Activated CD4-positive, alpha-beta memory T cell treated with anti-CD3 and anti-CD28 coated beads for 36 hours (primary cell): ENCODE results near the gene ATP8A2. TPM values are rescaled to one million over a fixed set of nuclear protein-coding genes. Genes with fewer than 3 reads are reported as not detected.

Experiments used
- CTCF ChIA-PET: fragments of 350-600 bp; sonication (Branson Sonifier 250); formaldehyde crosslinking; loops from one replicate; lab custom pipeline; 2021; ENCODE audit warnings: antibody characterized with exemption, inconsistent platforms; lab: Charles Lee
- POLR2A ChIA-PET: fragments of 350-600 bp; sonication (Branson Sonifier 250); formaldehyde crosslinking; loops from one replicate; lab custom pipeline; 2021; ENCODE audit warnings: antibody characterized with exemption; lab: Charles Lee
- DNase-seq: peaks from one replicate; pipeline ENCODE4 v3.0.0-alpha.2; 2020
- H3K27ac Mint-ChIP-seq: one replicate; pipeline ENCODE4 v1.8.0; 2021; ENCODE audit warnings: mixed read lengths
- H3K27me3 Mint-ChIP-seq: one replicate; pipeline ENCODE4 v1.8.0; 2021; ENCODE audit warnings: mixed read lengths
- H3K36me3 Mint-ChIP-seq: one replicate; pipeline ENCODE4 v1.8.0; 2021; ENCODE audit warnings: mixed read lengths
- H3K4me1 Mint-ChIP-seq: one replicate; pipeline ENCODE4 v1.8.0; 2021; ENCODE audit warnings: low read depth, mixed read lengths
- H3K4me3 Mint-ChIP-seq: one replicate; pipeline ENCODE4 v1.8.0; 2021; ENCODE audit warnings: mild to moderate bottlenecking, mixed read lengths
- H3K9me3 Mint-ChIP-seq: one replicate; pipeline ENCODE4 v1.8.0; 2021; ENCODE audit warnings: mixed read lengths
- intact Hi-C: fragments of 100-400 bp; cut with micrococcal nuclease; formaldehyde crosslinking; loops from one replicate; pipeline ENCODE4 v1.15.1; 2023
- total RNA-seq, 2 experiments: library from RNA; stranded (reverse); gene quantifications; one replicate each; pipeline ENCODE4 v1.2.3, GENCODE V29; 2021

Gene ATP8A2
- total RNA-seq, 2 experiments from 2014 or later, result 0.22 to 0.29 TPM

DNA sequence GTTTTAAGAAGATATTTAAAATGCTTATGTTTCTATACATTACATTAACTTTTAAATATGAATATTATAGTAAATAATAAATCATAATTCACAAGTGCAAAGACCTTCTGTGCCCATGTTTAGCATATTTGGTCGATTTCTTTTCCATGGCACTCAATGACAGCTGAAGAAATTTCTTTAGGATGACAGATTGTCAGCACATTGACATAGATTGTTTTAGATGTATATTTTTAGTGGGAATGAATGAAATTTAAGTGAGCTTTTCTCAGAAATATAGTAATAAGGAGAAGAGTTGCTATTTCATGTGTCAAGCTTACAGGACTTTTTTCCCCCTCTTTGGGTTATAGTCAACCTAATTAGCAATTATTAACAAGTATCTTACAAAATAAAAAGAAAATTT lies 423.5 kb downstream of the ATP8A2 start:
- Mint-ChIP-seq H3K4me3 (no peak overlapping the region), H3K27me3 (no peaks in the 10 kb centered on the region), H3K9me3 (no peaks in the 10 kb centered on the region), H3K27ac (no peak overlapping the region), H3K36me3 (no peaks in the 10 kb centered on the region), H3K4me1 (no peaks in the 10 kb centered on the region)
- intact Hi-C loops, result no loop called here
- ChIA-PET CTCF (no interaction called here), POLR2A (interaction anchor here (0.6 kb wide), 1 partner anchor 212 kb away, joined by 3 read pairs; no protein-coding TSS in a partner anchor)
- DNase-seq, result no peak

DNA sequence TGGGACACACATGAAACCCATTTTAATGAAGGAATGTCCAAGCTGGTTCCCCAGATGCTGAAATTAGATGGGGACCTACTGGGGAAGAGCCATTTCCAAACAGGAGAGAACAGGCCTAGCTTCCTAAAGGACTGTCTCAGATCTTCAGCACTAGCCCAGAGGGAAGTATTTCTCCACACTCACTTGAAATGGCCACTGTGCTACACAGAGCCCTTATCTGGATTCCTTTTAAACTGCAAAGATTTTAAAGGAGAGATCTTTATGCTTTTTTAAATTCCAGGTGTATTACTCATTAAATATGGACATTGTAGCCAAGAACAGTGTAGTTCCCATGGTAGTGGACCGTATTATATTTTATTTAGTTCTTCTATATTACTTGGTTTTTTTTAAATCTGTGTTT lies 424.7 kb downstream of the ATP8A2 start:
- no peaks in the 10 kb centered on the region for H3K36me3 Mint-ChIP-seq
- H3K27ac Mint-ChIP-seq, result no peak overlapping the region
- H3K4me1 Mint-ChIP-seq, result no peaks in the 10 kb centered on the region
- POLR2A ChIA-PET, result no interaction called here
- H3K4me3 Mint-ChIP-seq, result no peak overlapping the region
- intact Hi-C loops, result no loop called here
- CTCF ChIA-PET, result no interaction called here
- no peaks in the 10 kb centered on the region for H3K9me3 Mint-ChIP-seq
- H3K27me3 Mint-ChIP-seq, result peaks cover 2% of the 10 kb centered on the region
- DNase-seq, result no peak

DNA sequence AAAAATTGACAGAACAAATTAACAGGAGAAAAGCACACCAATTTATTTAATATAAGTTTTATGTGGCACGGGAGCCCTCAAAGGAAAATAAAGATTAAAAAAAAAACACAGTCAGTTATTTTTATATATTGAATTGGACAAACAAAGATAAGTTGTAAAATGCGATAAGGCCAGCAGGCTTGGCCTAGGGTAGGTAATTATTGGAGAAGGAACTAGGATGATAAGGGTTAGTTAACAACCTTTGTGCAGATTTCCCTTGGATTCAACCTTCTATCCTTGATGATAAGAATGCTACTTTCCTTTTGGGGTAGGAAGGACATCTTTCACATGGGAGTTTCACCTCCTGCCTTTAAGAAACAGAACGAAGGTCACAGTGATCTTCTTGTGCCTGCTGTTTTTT lies 427.2 kb downstream of the ATP8A2 start:
- Mint-ChIP-seq H3K9me3 (peaks cover 4% of the 10 kb centered on the region), H3K27me3 (peaks cover 14% of the 10 kb centered on the region), H3K27ac (no peak overlapping the region), H3K36me3 (no peaks in the 10 kb centered on the region), H3K4me1 (no peaks in the 10 kb centered on the region), H3K4me3 (no peak overlapping the region)
- no peak for DNase-seq
- ChIA-PET CTCF (no interaction called here), POLR2A (no interaction called here)
- intact Hi-C loops, result no loop called here

DNA sequence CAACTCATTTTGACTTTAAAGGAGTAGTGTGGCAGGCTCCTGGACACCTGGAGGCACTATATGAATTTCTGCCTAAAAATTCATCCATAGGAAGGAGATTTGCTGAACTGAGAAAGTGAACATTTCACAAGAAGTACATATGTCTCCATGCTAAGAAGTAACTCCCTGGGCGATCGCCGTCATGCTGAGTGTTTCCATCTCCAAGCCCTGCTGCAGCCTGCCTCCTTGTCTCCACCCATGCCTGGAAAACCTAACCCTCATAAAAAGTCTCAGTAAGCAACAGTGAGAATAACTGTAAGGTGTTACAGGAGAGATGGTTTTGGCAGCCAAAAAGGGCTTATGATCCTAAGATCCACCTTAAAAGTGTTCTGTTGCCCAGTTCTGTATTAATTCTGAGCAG lies 428.7 kb downstream of the ATP8A2 start:
- ChIA-PET CTCF (no interaction called here), POLR2A (no interaction called here)
- DNase-seq, result no peak
- no peaks in the 10 kb centered on the region for H3K4me1 Mint-ChIP-seq
- H3K4me3 Mint-ChIP-seq, result no peak overlapping the region
- H3K36me3 Mint-ChIP-seq, result no peaks in the 10 kb centered on the region
- H3K27me3 Mint-ChIP-seq, result peaks cover 14% of the 10 kb centered on the region
- H3K9me3 Mint-ChIP-seq, result peaks cover 4% of the 10 kb centered on the region
- intact Hi-C loops, result no loop called here
- no peak overlapping the region for H3K27ac Mint-ChIP-seq

DNA sequence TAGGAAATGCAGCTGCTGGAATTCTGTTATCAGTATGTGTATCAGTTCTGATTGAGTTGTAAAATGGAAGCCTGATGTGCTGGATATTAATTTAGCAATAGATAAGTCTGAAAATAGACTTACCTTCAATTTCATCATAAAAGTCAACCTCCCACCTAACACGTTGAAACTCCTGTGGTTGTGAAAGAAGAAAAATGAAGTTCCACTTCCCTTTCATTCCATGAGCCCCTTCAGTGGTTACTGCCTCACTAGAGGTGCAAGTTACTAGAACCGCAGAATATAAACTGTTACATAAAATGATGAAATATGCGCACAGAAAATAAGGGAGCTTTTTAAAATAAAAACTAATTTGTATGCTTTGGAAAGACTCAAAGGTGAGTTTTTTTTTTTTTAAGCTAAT lies 430.8 kb downstream of the ATP8A2 start:
- DNase-seq, result no peak
- no peak overlapping the region for H3K4me3 Mint-ChIP-seq
- H3K4me1 Mint-ChIP-seq, result peaks cover 9% of the 10 kb centered on the region
- H3K27me3 Mint-ChIP-seq, result peaks cover 15% of the 10 kb centered on the region
- H3K9me3 Mint-ChIP-seq, result peaks cover 14% of the 10 kb centered on the region
- intact Hi-C loops, result no loop called here
- POLR2A ChIA-PET, result no interaction called here
- H3K27ac Mint-ChIP-seq, result no peak overlapping the region
- H3K36me3 Mint-ChIP-seq, result no peaks in the 10 kb centered on the region
- CTCF ChIA-PET, result no interaction called here

DNA sequence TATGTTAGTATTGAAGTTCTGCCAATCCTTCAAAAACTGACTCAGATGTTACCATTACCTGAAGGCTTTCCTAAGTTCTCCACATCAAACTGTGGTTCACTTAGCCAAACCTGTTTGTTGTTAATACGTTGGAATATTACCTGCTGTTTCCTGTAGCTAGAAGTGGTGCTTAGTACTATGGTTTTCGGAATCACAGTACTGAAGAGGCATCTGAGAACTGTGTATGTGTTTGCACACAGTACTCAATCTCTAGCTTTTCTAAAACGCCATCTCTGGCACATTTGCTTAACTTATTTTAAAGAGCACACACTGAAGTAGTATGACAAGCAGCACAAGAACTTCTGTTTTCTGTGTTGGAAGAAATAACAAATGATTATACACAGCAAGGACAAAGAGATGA lies 431.9 kb downstream of the ATP8A2 start:
- Mint-ChIP-seq H3K9me3 (peaks cover 15% of the 10 kb centered on the region), H3K4me1 (peaks cover 9% of the 10 kb centered on the region), H3K4me3 (no peak overlapping the region), H3K27ac (no peak overlapping the region), H3K27me3 (peaks cover 16% of the 10 kb centered on the region), H3K36me3 (no peaks in the 10 kb centered on the region)
- DNase-seq, result no peak
- ChIA-PET CTCF (no interaction called here), POLR2A (no interaction called here)
- intact Hi-C loops, result no loop called here

DNA sequence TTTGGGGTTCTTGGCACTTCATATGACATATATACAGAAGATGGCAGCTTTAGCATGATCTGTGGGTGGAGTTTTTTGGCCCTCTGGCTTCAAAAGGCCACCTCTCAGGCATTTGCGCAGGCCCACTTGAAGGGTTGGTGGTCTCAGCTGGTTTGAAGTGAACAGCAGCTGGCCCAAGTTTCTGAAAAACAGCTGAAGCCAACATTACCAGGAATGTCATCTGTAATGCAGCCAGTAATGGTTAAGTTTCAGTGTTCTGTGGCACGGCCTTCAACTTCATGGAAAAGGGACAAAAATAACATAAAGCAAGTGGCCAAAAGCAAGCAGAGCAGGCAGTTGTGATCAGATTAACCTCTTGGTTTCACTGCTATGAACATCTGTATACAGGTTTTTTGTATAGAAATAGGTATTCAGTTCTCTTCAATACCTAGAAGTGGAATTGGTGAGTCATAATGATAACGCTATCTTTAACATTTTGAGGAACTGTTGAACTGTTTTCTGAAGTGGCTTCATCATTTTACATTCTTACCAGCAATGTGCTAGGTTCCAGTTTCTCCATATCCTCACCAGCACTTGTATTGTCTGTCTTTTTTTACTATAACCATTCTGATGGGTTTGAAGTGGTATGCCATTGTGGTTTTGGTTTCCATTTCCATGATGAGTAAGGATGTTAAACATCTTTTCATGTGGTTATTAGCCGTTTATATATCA lies 434.6 kb downstream of the ATP8A2 start:
- no peak for DNase-seq
- ChIA-PET POLR2A (no interaction called here), CTCF (no interaction called here)
- Mint-ChIP-seq H3K36me3 (no peaks in the 10 kb centered on the region), H3K27me3 (peaks cover 18% of the 10 kb centered on the region), H3K4me1 (peaks cover 9% of the 10 kb centered on the region), H3K9me3 (peaks cover 15% of the 10 kb centered on the region), H3K27ac (no peak overlapping the region), H3K4me3 (no peak overlapping the region)
- intact Hi-C loops, result loop anchor here (1.0 kb wide), 1 partner anchor 44 kb away; no protein-coding TSS in a partner anchor

DNA sequence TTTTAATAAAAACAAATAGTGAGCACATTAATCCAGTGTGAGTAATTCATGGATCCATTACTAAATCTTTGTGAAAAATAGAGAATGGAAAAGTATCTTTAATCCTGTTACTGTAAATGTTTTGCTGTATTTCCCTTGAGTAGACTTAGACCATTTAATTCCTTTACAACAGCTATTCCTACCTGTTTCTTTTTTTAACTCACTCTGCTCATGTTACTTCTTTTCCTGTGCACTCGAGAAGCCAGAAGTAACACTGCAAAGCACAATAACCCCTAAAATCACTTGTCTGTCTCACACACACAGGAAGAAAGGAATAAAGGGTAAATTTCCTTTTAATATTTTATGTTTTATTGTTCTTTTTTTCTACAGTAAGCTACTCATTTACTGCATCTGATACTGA lies 435.8 kb downstream of the ATP8A2 start:
- Mint-ChIP-seq H3K4me1 (peaks cover 9% of the 10 kb centered on the region), H3K4me3 (no peak overlapping the region), H3K9me3 (peaks cover 17% of the 10 kb centered on the region), H3K27ac (no peak overlapping the region), H3K36me3 (peaks cover 3% of the 10 kb centered on the region), H3K27me3 (peaks cover 12% of the 10 kb centered on the region)
- CTCF ChIA-PET, result no interaction called here
- POLR2A ChIA-PET, result no interaction called here
- intact Hi-C loops, result no loop called here
- DNase-seq, result no peak

DNA sequence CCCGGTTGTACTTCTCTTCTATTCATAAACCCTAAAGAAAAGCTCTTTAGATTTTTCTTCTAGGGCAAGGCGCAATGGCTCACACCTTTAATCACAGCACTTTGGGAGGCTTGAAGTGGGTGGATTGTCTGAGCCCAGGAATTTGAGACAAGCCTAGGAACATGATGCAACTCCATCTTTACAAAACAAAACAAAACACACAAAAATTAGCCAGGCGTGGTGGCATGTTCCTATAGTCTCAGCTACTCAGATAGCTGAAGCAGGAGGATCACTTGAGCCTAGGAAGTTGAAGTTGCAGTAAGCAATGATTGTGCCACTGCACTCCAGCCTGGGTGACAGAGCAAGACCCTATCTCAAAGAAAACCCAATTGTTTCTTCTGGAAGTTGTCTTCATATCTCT lies 439.7 kb downstream of the ATP8A2 start:
- Mint-ChIP-seq H3K4me1 (peaks cover under 1% of the 10 kb centered on the region), H3K9me3 (peaks cover 11% of the 10 kb centered on the region), H3K4me3 (no peak overlapping the region), H3K27ac (no peak overlapping the region), H3K36me3 (peaks cover 3% of the 10 kb centered on the region), H3K27me3 (peaks cover 6% of the 10 kb centered on the region)
- ChIA-PET CTCF (no interaction called here), POLR2A (no interaction called here)
- no peak for DNase-seq
- intact Hi-C loops, result loop anchor here (10.0 kb wide), 1 partner anchor 227 kb away; no protein-coding TSS in a partner anchor

DNA sequence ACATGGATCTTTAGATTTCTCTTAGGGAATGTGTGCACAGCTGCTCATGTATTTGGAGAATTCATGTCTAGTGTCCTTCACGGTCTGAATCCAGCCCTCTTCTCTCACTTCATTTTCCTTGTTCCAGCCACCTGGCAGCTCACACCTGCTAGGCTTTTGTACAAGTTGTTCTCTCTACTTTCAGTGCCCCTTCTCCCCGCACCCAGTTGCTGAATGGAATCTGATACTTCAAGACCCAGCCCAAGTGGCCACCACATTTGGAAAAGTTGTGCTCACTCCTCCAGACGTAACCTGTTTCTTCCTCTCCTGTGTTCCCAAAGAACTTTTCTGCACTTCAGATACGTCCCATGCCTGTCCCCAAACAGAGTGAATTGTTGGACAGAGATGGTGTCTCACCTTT lies 444.5 kb downstream of the ATP8A2 start:
- no peak for DNase-seq
- H3K9me3 Mint-ChIP-seq, result peaks cover 6% of the 10 kb centered on the region
- intact Hi-C loops, result loop anchor here (10.0 kb wide), 1 partner anchor 231 kb away; no protein-coding TSS in a partner anchor
- peaks cover 3% of the 10 kb centered on the region for H3K36me3 Mint-ChIP-seq
- H3K27ac Mint-ChIP-seq, result no peak overlapping the region
- CTCF ChIA-PET, result interaction anchor here (0.7 kb wide), 1 partner anchor 13 kb away, joined by 3 read pairs; no protein-coding TSS in a partner anchor
- POLR2A ChIA-PET, result no interaction called here
- H3K4me1 Mint-ChIP-seq, result no peaks in the 10 kb centered on the region
- H3K27me3 Mint-ChIP-seq, result no peaks in the 10 kb centered on the region
- no peak overlapping the region for H3K4me3 Mint-ChIP-seq

DNA sequence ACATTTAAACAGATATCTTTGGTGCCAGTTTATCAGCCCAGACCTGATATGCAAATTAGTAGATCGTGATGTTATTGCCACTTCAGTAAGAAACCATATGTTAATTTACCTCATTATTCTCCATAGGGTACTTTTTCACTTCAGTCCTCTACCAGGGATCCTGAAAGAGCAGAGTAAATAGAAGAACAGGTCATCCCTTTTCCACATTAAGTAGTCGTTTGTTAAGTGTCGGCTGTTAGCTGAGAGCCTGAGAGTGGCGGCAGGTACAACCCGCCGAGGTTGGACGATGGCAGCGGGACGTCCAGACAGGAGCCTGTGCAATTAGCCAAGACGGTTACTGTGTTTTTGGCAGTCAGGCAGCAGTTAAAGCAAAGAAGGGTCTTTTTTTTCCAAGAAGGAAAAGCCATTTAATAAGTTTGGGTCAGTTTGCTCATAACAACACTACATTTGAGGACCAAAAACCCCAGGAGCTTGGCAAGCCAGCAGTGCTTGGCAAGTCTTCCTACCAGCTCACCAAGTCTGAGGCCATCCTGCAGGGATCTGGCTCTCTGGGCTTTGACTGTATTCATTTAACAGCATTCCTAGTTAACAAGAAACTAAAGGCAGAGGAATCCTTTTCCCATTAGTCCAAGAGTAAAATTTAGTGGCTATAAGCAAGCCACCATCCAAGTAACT lies 448.2 kb downstream of the ATP8A2 start:
- Mint-ChIP-seq H3K9me3 (no peaks in the 10 kb centered on the region), H3K4me1 (no peaks in the 10 kb centered on the region), H3K27me3 (no peaks in the 10 kb centered on the region), H3K27ac (no peak overlapping the region), H3K36me3 (no peaks in the 10 kb centered on the region), H3K4me3 (no peak overlapping the region)
- DNase-seq, result no peak
- ChIA-PET POLR2A (no interaction called here), CTCF (no interaction called here)
- intact Hi-C loops, result loop anchor here (10.0 kb wide), 1 partner anchor 235 kb away; no protein-coding TSS in a partner anchor

DNA sequence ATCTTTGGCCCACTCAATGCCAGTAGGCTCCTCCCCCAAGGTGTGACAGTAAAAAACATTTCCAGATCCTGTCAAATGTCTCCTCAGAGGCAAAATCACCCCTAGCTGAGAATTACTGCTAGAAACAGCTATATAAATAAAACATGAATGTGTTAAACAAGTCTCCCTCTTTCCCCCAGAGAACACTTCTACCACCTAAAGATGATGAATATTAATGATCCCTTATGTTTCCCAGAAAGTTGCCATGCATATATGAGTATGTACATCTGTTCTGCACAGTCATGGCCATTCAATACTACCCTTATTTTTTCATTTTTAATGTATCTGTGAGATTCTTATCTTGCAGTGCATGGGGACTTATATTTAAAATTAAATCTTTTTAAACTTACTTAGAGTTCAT lies 450.0 kb downstream of the ATP8A2 start:
- ChIA-PET CTCF (no interaction called here), POLR2A (no interaction called here)
- Mint-ChIP-seq H3K4me3 (no peak overlapping the region), H3K27ac (no peak overlapping the region), H3K27me3 (no peaks in the 10 kb centered on the region), H3K36me3 (no peaks in the 10 kb centered on the region), H3K9me3 (no peaks in the 10 kb centered on the region), H3K4me1 (no peaks in the 10 kb centered on the region)
- intact Hi-C loops, result no loop called here
- DNase-seq, result no peak
